Aorta (tissue), 5 donors: ENCODE measurements around the gene FAM193A. TPM values are rescaled to one million over a fixed set of nuclear protein-coding genes. Genes with fewer than 3 reads are reported as not detected.

ENCODE experiments used
- ATAC-seq: fragments of 200-7000 bp; cut with Tn5 transposase; one replicate; pipeline ENCODE4 v1.9.1; 2022; ENCODE audit warnings: moderate library complexity; ENCODE audit not compliant: low FRiP score
- DNase-seq, 2 donors: peaks; one replicate each; pipeline ENCODE4 v3.0.0-alpha.2; 2020
- H3K27ac ChIP-seq, 2 donors: one replicate each; pipeline ENCODE4 v1.5.1; 2013; ENCODE audit warnings: low read length in 2 of 2, mild to moderate bottlenecking in 2 of 2, moderate library complexity in 2 of 2, control low read depth in 1 of 2, inconsistent platforms in 1 of 2, low read depth in 1 of 2
- H3K27me3 ChIP-seq, 2 donors: one replicate each; pipeline ENCODE4 v1.6.1; 2013; ENCODE audit warnings: control low read depth in 1 of 2, low read length in 1 of 2, mild to moderate bottlenecking in 1 of 2, moderate library complexity in 1 of 2; ENCODE audit not compliant: insufficient read depth in 2 of 2, control insufficient read depth in 1 of 2
- H3K36me3 ChIP-seq, 2 donors: one replicate each; pipeline ENCODE4 v1.6.1; 2013; ENCODE audit warnings: control low read depth in 1 of 2, low read length in 1 of 2, mild to moderate bottlenecking in 1 of 2; ENCODE audit not compliant: insufficient read depth in 2 of 2, control insufficient read depth in 1 of 2
- H3K4me1 ChIP-seq, 2 donors: one replicate each; pipeline ENCODE4 v1.6.1; 2013; ENCODE audit warnings: low read length in 2 of 2, control low read depth in 1 of 2, mild to moderate bottlenecking in 1 of 2, moderate library complexity in 1 of 2; ENCODE audit not compliant: insufficient read depth in 2 of 2, control insufficient read depth in 1 of 2
- H3K4me3 ChIP-seq, 2 donors: one replicate each; pipeline ENCODE4 v1.5.1; 2013; ENCODE audit warnings: low read length in 2 of 2, control low read depth in 1 of 2, mild to moderate bottlenecking in 1 of 2
- H3K9me3 ChIP-seq: one replicate; pipeline ENCODE4 v1.6.1; 2013; ENCODE audit warnings: mild to moderate bottlenecking, low read length; ENCODE audit not compliant: control insufficient read depth
- WGBS, 2 donors: extraction: QIAGEN DNeasy Blood & Tissue Kit; methylation state at CpG; one replicate each; pipeline ENCODE4 v1.1.7; 2013; 5-methylcytosine and 5-hydroxymethylcytosine counted together
- intact Hi-C, 2 donors: fragments of 100-400 bp; cut with DNase I; formaldehyde crosslinking; loops; one replicate each; pipeline versions ENCODE4 v1.14.2 to v1.15.0; 2022
- polyA plus RNA-seq, 2 donors: library from polyadenylated mRNA; stranded (reverse); fragments of 200-250 nt; gene quantifications; one replicate each; pipeline ENCODE4 v1.2.3, GENCODE V29; 2013
- total RNA-seq, 2 donors: library from RNA; stranded (reverse); fragmentation: NEBNext Ultra II Directional; extraction: Animal tissue kit (Norgen Biotek cat#: 25700); gene quantifications; one replicate each; pipeline ENCODE4 v1.2.1, GENCODE V29; 2021
- donor health status: healthy with polysubstance abuse.
- donor health status: Bipolar disorder and iron deficiency.
- donor health status: DM: no; HTN: no; CAD: no.
- donor health status: DM: no; HTN: no; CAD: no.
- donor health status: DM: yes; HTN: yes; CAD: no.

FAM193A gene
- total and polyA plus RNA-seq, 4 donors: 4.6 to 41.6 (median 18.5) TPM

DNA sequence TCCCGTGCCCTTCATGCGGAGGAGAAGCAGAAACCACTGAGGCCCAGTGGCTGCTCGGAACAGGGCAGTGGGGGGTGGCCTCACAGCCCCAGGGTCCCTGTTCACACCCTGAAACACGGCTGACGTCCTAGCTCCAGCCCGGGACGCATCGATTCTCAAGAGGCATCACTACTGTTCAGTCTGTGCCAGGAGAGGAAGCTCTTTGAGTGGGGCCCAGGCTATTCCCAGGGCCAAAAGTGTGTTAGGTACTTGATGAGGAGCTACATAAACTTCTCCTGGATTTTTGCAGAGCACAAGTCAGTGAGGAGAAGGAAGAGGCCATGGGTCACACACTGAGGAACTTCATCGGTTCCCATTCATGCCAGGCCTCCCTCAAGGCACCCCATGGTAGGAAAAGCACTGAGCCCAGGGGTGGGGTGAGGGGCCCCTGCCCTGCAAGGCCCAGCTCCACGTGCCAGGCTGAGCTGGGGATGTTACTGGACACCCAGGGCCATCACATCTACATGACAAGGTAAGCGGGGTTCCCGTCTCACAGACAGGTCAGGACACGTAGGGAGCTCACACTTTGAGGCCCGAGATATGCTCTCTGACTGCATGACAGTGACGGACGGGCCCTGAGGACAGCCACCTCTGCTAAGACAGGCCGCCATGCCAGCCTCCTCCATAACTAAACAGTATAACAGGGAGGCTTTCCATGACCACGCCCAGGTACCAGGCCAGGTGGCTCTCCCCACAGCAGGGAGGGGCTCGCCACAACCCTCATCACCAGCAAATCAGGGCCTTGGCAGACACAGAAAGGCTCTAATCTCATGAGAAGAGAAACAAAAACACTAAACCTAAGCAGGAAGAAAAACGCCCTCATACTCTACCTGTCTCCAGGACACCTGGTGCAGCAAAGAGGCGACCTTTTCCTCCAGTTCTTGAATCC, 207.3 kb downstream of the FAM193A start:
- no peaks in the 10 kb centered on the region for H3K4me1 ChIP-seq
- no peak overlapping the region for H3K27ac ChIP-seq
- no peak for ATAC-seq
- 89 to 90% methylated on average over 21 of the region's 21 CpGs for WGBS, 2 donors
- H3K36me3 ChIP-seq: peaks cover 0 to 7% of the 10 kb centered on the region in 2 donors
- no peaks in the 10 kb centered on the region for H3K27me3 ChIP-seq
- no peak overlapping the region for H3K4me3 ChIP-seq
- peak; percentile 37 to 58 for DNase-seq
- intact Hi-C loops: no loop called here
- H3K9me3 ChIP-seq: no peaks in the 10 kb centered on the region

DNA sequence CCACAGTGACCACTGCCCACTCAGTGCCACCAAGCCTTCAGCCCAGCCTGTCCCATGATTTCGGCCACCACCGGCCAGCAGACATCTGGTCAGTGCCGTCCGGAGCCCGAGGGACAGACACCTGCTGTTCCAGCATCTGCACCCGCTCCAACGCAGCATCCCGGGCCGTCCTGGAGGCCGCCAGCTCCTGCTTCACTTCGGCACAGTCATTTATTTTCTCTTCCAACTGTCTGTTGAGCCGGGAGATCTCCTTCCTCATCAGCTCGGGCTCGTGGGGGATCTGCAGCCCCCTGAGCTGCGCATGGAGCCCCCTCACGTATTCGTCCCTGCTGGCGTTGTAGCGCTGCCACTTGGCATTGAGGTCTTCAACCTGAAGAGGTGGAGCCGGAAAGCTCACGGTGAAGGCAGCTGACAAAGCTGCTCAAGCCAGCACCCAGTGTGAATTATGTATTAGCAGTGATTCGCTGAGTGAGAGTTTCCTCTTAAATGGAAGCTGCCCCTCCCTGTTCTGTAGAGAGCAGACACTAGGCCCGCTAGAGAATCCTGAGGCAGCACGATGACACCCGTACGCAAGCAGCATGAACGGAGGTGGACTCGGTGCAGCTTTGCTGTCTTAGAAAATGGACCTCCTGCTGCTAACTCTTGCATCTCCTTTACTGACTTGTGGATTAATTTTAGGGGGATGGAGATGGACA, 208.3 kb downstream of the FAM193A start:
- H3K4me1 ChIP-seq: no peaks in the 10 kb centered on the region
- intact Hi-C loops: no loop called here
- DNase-seq (peak; percentile 44 to 72), ATAC-seq (no peak)
- H3K9me3 ChIP-seq: no peaks in the 10 kb centered on the region
- H3K27me3 ChIP-seq: no peaks in the 10 kb centered on the region
- H3K27ac ChIP-seq: no peak overlapping the region
- 91 to 92% methylated on average over 28 of the region's 28 CpGs for WGBS, 2 donors
- H3K36me3 ChIP-seq: peaks cover 0 to 7% of the 10 kb centered on the region in 2 donors
- H3K4me3 ChIP-seq: no peak overlapping the region

DNA sequence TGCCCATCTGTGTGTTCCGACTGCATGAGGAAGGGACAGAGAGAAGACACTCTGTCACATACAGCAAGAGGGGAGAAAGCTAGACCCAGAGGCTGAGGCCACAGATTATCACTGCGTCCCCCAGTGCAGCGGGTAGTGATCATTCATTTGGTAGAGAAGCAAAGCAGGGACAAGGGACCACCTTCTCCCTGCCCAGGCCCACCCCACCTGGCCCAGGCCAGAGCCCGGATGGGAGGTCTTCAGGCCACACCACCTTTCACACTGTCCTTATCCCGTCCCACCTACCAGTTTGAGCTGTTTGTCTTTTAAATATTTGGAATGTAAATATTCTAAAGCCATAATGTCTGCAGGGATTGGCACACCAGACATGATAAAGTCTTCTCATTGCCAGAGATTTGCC, 209.1 kb downstream of the FAM193A start:
- ATAC-seq (no peak), DNase-seq (peak in 1 of 2 donors; percentile 32)
- H3K27ac ChIP-seq: no peak overlapping the region
- H3K4me3 ChIP-seq: no peak overlapping the region
- WGBS, 2 donors: 92 to 93% methylated on average over 5 of the region's 5 CpGs
- intact Hi-C loops: no loop called here
- H3K27me3 ChIP-seq: no peaks in the 10 kb centered on the region
- H3K36me3 ChIP-seq: peaks cover 0 to 7% of the 10 kb centered on the region in 2 donors
- no peaks in the 10 kb centered on the region for H3K9me3 ChIP-seq
- no peaks in the 10 kb centered on the region for H3K4me1 ChIP-seq

GRCh38 chr4:2745981-2746806, 209.7 kb downstream of the FAM193A start:
- ATAC-seq: peak; percentile 46
- H3K27ac ChIP-seq: no peak overlapping the region
- intact Hi-C loops: no loop called here
- peaks cover 0 to 7% of the 10 kb centered on the region in 2 donors for H3K36me3 ChIP-seq
- no peak overlapping the region for H3K4me3 ChIP-seq
- no peaks in the 10 kb centered on the region for H3K4me1 ChIP-seq
- peak; percentile 85 to 88 for DNase-seq
- no peaks in the 10 kb centered on the region for H3K27me3 ChIP-seq
- WGBS, 2 donors: 69 to 72% methylated on average over 21 of the region's 21 CpGs
- no peaks in the 10 kb centered on the region for H3K9me3 ChIP-seq

DNA sequence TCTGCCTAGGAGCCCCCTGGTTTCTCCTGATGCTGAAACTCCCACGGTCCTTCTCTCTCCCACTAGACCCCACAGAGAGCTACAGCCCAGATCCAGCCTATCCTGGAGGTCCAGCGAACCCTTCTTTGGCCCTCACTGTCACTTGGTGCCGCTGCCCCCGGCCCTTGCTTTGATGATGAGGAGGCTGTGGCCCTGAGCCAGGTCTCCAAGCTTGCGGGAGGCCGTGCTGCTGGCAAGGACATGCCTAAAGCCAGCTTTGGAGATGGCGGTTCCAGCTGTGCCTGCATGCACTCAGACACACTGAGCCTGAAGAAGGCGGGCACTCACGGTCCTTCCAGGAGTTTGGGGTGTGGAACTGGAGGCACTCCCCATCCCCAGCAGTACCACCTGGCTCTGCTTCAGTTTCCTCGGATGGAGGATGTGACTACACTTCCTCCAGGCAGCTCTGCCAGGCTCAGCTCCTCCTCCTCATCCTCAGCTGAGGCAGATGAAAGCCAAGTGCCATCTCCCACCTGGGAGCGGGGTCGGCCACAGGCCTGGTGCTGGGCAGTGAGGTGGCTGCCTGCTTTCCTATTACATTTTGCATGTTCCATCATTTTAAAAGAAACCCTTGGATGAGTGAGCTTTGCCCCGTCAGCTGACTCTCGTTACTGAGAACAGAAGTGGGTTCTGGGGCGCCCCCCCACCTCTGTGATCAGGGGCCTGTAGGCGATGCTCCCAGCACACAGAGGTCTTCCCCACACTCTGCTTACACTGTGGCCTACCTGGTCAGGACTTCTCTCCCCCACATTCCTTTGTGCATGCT, 210.6 kb downstream of the FAM193A start:
- H3K4me3 ChIP-seq: no peak overlapping the region
- 84 to 87% methylated on average over 16 of the region's 16 CpGs for WGBS, 2 donors
- intact Hi-C loops: no loop called here
- peaks cover 0 to 7% of the 10 kb centered on the region in 2 donors for H3K36me3 ChIP-seq
- peak; percentile 32 to 68 for DNase-seq
- H3K4me1 ChIP-seq: no peaks in the 10 kb centered on the region
- ATAC-seq: no peak
- H3K9me3 ChIP-seq: no peaks in the 10 kb centered on the region
- no peaks in the 10 kb centered on the region for H3K27me3 ChIP-seq
- H3K27ac ChIP-seq: no peak overlapping the region

- Histone ChIP-seq H3K4me1 (no peaks in the 10 kb centered on the region), H3K27me3 (no peaks in the 10 kb centered on the region), H3K27ac (no peak overlapping the region), H3K9me3 (no peaks in the 10 kb centered on the region), H3K36me3 (peaks cover 0 to 3% of the 10 kb centered on the region in 2 donors), H3K4me3 (no peak overlapping the region)
- intact Hi-C loops: loop anchor here in 1 of 2 donors (10.0 kb wide), 1 partner anchor 216 kb away; the partner anchor contains the start of gene FAM193A
- DNase-seq (peak in 1 of 2 donors; percentile 50), ATAC-seq (no peak)
- 78 to 82% methylated on average over 19 of the region's 19 CpGs for whole genome bisulfite sequencing, 2 donors
Measured at GRCh38 chr4:2750719-2751605, 214.5 kb downstream of the FAM193A start.

- Histone ChIP-seq H3K36me3 (no peaks in the 10 kb centered on the region), H3K27me3 (no peaks in the 10 kb centered on the region), H3K9me3 (no peaks in the 10 kb centered on the region), H3K4me1 (no peaks in the 10 kb centered on the region), H3K27ac (no peak overlapping the region), H3K4me3 (no peak overlapping the region)
- 89 to 91% methylated on average over 4 of the region's 4 CpGs for WGBS, 2 donors
- ATAC-seq (no peak), DNase-seq (peak in 1 of 2 donors; percentile 38)
- intact Hi-C loops: loop anchor here in 1 of 2 donors (10.0 kb wide), 1 partner anchor 219 kb away; the partner anchor contains the start of gene FAM193A
Measured at GRCh38 chr4:2753436-2753835, 217.0 kb downstream of the FAM193A start.
